Mucosa of descending colon (tissue), 3 donors: Measurements from ENCODE around the gene TFPI2. TPM values are rescaled to one million over a fixed set of nuclear protein-coding genes. Genes with fewer than 3 reads are reported as not detected.

Experiments
- ATAC-seq: fragments of 200-7000 bp; cut with Tn5 transposase; one replicate; pipeline ENCODE4 v1.9.1; 2020; ENCODE audit warnings: mild to moderate bottlenecking, moderate library complexity
- DNase-seq, 3 donors: peaks; one replicate each; pipeline ENCODE4 v3.0.0-alpha.2; 2020
- H3K36me3 ChIP-seq: fragments of 200-600 bp; one replicate; pipeline ENCODE4 v1.8.0; 2021; ENCODE audit warnings: low read depth, mild to moderate bottlenecking
- H3K4me1 ChIP-seq: fragments of 200-600 bp; one replicate; pipeline ENCODE4 v1.8.0; 2021; ENCODE audit warnings: low read depth, mild to moderate bottlenecking
- H3K4me3 ChIP-seq: fragments of 200-600 bp; one replicate; pipeline ENCODE4 v1.8.0; 2021; ENCODE audit warnings: mild to moderate bottlenecking
- H3K9me3 ChIP-seq: fragments of 200-600 bp; one replicate; pipeline ENCODE4 v1.8.0; 2021; ENCODE audit warnings: mild to moderate bottlenecking
- CTCF ChIP-seq: fragments of 200-600 bp; IDR thresholded peaks from one replicate; pipeline ENCODE4 v1.8.0; 2022; ENCODE audit warnings: antibody characterized with exemption, mild to moderate bottlenecking
- intact Hi-C, 2 donors: fragments of 100-400 bp; cut with DNase I in 1 of 2; cut with micrococcal nuclease in 1 of 2; formaldehyde crosslinking; loops; one replicate each; pipeline versions ENCODE4 v1.11.0 to v1.11.1; 2022; cut with DNase I, micrococcal nuclease
- total RNA-seq, 3 donors: library from RNA; stranded (reverse); fragmentation: NEBNext Ultra II Directional in 2 of 3; extraction: Animal tissue kit (Norgen Biotek cat#: 25700) in 2 of 3; gene quantifications; one replicate each; pipeline versions ENCODE4 v1.2.1 to v1.2.4, GENCODE V29; 2021 to 2023
- donor health status: DM: no; HTN: no; CAD: no; lungs with moderate emphysema.
- donor health status: DM: no; HTN: no; CAD: no.
- donor health status: DM: no; HTN: yes; CAD: no.

Gene TFPI2
- total RNA-seq, 3 donors from 2014 or later, result 0.41 to 0.61 (median 0.46) TPM

DNA sequence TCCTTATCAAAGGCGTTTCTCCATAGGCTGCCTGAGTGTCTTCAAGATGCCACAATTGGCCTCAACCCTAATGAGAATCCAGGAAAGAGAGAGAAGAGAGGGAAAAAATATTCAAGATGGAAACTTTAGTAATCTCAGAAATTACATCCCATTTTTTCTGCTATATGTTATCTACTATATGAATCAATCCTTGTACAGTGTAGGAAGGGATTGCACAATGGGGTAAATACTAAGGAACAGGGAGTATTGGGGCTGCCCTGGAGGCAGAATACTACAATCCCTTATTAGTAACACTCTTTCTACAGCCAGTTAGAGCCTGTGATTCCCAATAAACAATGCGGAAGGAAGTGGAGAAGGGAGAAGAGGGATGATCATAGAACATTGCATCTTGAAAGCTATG, 27.9 kb downstream of the TFPI2 start:
- H3K36me3 ChIP-seq, result no peaks in the 10 kb centered on the region
- H3K9me3 ChIP-seq, result no peaks in the 10 kb centered on the region
- TF ChIP-seq CTCF, result no peak
- no peak for ATAC-seq
- no peaks in the 10 kb centered on the region for H3K4me1 ChIP-seq
- H3K4me3 ChIP-seq, result no peak overlapping the region
- no peak for DNase-seq
- intact Hi-C loops, result no loop called here

DNA sequence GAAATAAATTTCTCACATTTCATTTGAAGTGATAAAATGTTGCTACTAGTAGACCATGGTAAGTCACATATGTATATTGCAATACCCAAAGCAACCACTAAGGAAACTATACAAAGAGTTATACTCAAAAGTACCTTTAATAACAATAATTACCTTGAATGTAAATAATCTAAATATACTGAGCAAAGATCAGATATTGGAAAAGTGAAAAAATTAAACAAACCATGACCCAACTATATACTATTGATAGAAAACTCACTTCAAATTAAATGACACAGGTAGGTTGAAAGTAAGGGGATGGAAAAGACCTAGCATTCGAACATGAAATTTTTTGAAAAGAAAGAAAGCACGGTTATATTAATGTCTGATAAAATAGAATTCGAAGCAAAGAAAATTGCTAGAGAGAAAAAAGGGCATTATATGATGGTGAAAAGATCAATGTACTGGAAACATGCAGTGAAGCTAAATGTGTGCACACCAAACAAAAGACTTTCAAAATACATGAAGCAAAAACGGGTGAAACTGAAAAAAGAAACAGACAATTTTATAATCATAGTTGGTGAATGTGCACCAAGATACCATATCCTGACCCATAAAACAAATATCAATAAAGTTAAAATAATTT, 29.1 kb downstream of the TFPI2 start:
- no peaks in the 10 kb centered on the region for H3K4me1 ChIP-seq
- no peak overlapping the region for H3K4me3 ChIP-seq
- no peak for TF ChIP-seq CTCF
- no peaks in the 10 kb centered on the region for H3K36me3 ChIP-seq
- ATAC-seq (no peak), DNase-seq (no peak)
- H3K9me3 ChIP-seq, result no peaks in the 10 kb centered on the region
- intact Hi-C loops, result no loop called here

DNA sequence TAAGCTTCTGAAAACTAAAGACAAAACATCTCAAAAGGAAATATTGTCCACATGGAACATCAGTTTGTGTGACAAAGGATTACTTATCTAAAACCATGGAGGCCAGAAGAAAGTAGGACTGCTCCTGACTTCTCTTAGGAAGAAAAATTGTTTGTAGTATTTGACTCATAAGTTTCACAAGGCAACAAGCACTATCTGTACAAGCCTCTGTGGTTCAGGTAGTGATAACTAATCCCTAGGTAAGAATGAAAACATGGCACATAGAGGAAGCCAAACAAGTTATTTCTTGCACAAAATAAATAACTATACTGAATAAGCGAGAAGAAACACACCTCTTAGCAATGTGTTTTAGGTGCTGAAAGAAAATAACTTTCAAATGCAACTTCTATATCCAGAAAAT, 30.3 kb downstream of the TFPI2 start:
- no peaks in the 10 kb centered on the region for H3K4me1 ChIP-seq
- H3K9me3 ChIP-seq, result no peaks in the 10 kb centered on the region
- no peak for TF ChIP-seq CTCF
- ATAC-seq (no peak), DNase-seq (no peak)
- H3K36me3 ChIP-seq, result no peaks in the 10 kb centered on the region
- no peak overlapping the region for H3K4me3 ChIP-seq
- intact Hi-C loops, result no loop called here

- Histone ChIP-seq H3K36me3 (no peaks in the 10 kb centered on the region), H3K4me3 (no peak overlapping the region), H3K9me3 (no peaks in the 10 kb centered on the region), H3K4me1 (no peaks in the 10 kb centered on the region)
- ATAC-seq (no peak), DNase-seq (no peak)
- no peak for TF ChIP-seq CTCF
- intact Hi-C loops, result no loop called here
These were observed 31.7 kb downstream of the TFPI2 start for GRCh38 chr7:93858857-93859256.

- intact Hi-C loops, result no loop called here
- DNase-seq (no peak), ATAC-seq (no peak)
- Histone ChIP-seq H3K36me3 (no peaks in the 10 kb centered on the region), H3K4me3 (no peak overlapping the region), H3K4me1 (no peaks in the 10 kb centered on the region), H3K9me3 (no peaks in the 10 kb centered on the region)
- no peak for TF ChIP-seq CTCF
These were observed 34.2 kb downstream of the TFPI2 start for GRCh38 chr7:93856323-93856722.

- no peak overlapping the region for H3K4me3 ChIP-seq
- H3K4me1 ChIP-seq, result no peaks in the 10 kb centered on the region
- DNase-seq, result no peak
- H3K36me3 ChIP-seq, result no peaks in the 10 kb centered on the region
- no peaks in the 10 kb centered on the region for H3K9me3 ChIP-seq
- no peak for ATAC-seq
- no peak for TF ChIP-seq CTCF
- intact Hi-C loops, result no loop called here
These were observed 34.8 kb downstream of the TFPI2 start for GRCh38 chr7:93855797-93856196.
